SK-N-SH treated with all-trans-retinoic acid at 6 μM for 48 hours (cell line): Measurements from ENCODE around the gene ARHGEF16.

Source experiments
- ATAC-seq: fragments of 200-7000 bp; cut with Tn5 transposase; 3 replicates; pipeline ENCODE4 v1.9.1; 2020; ENCODE audit warnings: mild to moderate bottlenecking, moderate library complexity
- ARNTL ChIP-seq: fragments of 450-650 bp; formaldehyde crosslinking; IDR thresholded peaks from 2 replicates; pipeline ENCODE4 v1.5.0; 2020; ENCODE audit warnings: low read depth, mild to moderate bottlenecking, moderate library complexity, borderline replicate concordance
- BACH2 ChIP-seq: fragments of 250-450 bp; sonication (Bioruptor Pico); IDR thresholded peaks from 2 replicates; pipeline ENCODE4 v1.9.0; 2021; ENCODE audit warnings: mild to moderate bottlenecking, borderline replicate concordance
- CREB5 ChIP-seq: fragments of 250-450 bp; sonication (Bioruptor Pico); IDR thresholded peaks from 2 replicates; pipeline ENCODE4 v1.5.1; 2020; ENCODE audit warnings: low read depth, mild to moderate bottlenecking, moderate library complexity
- CSDC2 ChIP-seq: fragments of 250-450 bp; sonication (Bioruptor Pico); IDR thresholded peaks from 2 replicates; pipeline ENCODE4 v1.5.0; 2020; ENCODE audit warnings: mild to moderate bottlenecking, moderate library complexity
- ESRRG ChIP-seq: fragments of 250-450 bp; sonication (Bioruptor Pico); IDR thresholded peaks from 2 replicates; pipeline ENCODE4 v1.6.1; 2021; ENCODE audit warnings: mild to moderate bottlenecking
- GLIS3 ChIP-seq: fragments of 250-450 bp; sonication (Bioruptor Pico); IDR thresholded peaks from 2 replicates; pipeline ENCODE4 v1.5.0; 2020; ENCODE audit warnings: mild to moderate bottlenecking, moderate library complexity
- ISL1 ChIP-seq: fragments of 250-450 bp; sonication (Bioruptor Pico); IDR thresholded peaks from 2 replicates; pipeline ENCODE4 v2.1.2; 2022; ENCODE audit warnings: mild to moderate bottlenecking, moderate library complexity
- OSR1 ChIP-seq: fragments of 250-450 bp; sonication (Bioruptor Pico); IDR thresholded peaks from 2 replicates; pipeline ENCODE4 v1.8.0; 2022; ENCODE audit warnings: moderate library complexity, mild to moderate bottlenecking, inconsistent platforms
- PPARA ChIP-seq: fragments of 250-450 bp; sonication (Bioruptor Pico); IDR thresholded peaks from 2 replicates; pipeline ENCODE4 v1.5.0; 2020; ENCODE audit warnings: mild to moderate bottlenecking, borderline replicate concordance
- RARB ChIP-seq: fragments of 250-450 bp; sonication (Bioruptor Pico); IDR thresholded peaks from 2 replicates; pipeline ENCODE4 v1.8.0; 2021; ENCODE audit warnings: mild to moderate bottlenecking, moderate library complexity
- TOX ChIP-seq: fragments of 250-450 bp; sonication (Bioruptor Pico); IDR thresholded peaks from 2 replicates; pipeline ENCODE4 v1.8.0; 2021; ENCODE audit warnings: mild to moderate bottlenecking, moderate library complexity, borderline replicate concordance
- ZC3H10 ChIP-seq: fragments of 250-450 bp; sonication (Bioruptor Pico); IDR thresholded peaks from 2 replicates; pipeline ENCODE4 v1.5.1; 2021; ENCODE audit warnings: mild to moderate bottlenecking, moderate library complexity
- ZFP3 ChIP-seq: fragments of 250-450 bp; sonication (Bioruptor Pico); IDR thresholded peaks from 2 replicates; pipeline ENCODE4 v1.5.0; 2020; ENCODE audit warnings: mild to moderate bottlenecking, moderate library complexity
- ZFP30 ChIP-seq: fragments of 450-650 bp; formaldehyde crosslinking; IDR thresholded peaks from 2 replicates; pipeline ENCODE4 v1.5.0; 2022; ENCODE audit warnings: mild to moderate bottlenecking, moderate library complexity
- ZNF565 ChIP-seq: fragments of 450-650 bp; formaldehyde crosslinking; conservative IDR thresholded peaks from 2 replicates; pipeline ENCODE4 v1.5.0; 2020; ENCODE audit warnings: low read depth, mild to moderate bottlenecking, moderate library complexity
- TF ChIP-seq, protein P1 (sequence below): fragments of 250-450 bp; sonication (Bioruptor Pico); IDR thresholded peaks from 2 replicates; pipeline ENCODE4 v1.5.1; 2021; ENCODE audit warnings: mild to moderate bottlenecking, moderate library complexity
- TF ChIP-seq, protein P2 (sequence below): fragments of 250-450 bp; sonication (Bioruptor Pico); IDR thresholded peaks from 2 replicates; pipeline ENCODE4 v1.8.0; 2021; ENCODE audit warnings: low read depth, mild to moderate bottlenecking, moderate library complexity, borderline replicate concordance
- TF ChIP-seq, protein P3 (sequence below): fragments of 250-450 bp; sonication (Bioruptor Pico); IDR thresholded peaks from 2 replicates; pipeline ENCODE4 v1.8.0; 2020; ENCODE audit warnings: mild to moderate bottlenecking, moderate library complexity, borderline replicate concordance

The ARHGEF16 gene

GRCh38 chr1:3475839-3476573, 21.5 kb downstream of the ARHGEF16 start:
- no peak for ATAC-seq
- TF ChIP-seq, protein P1, sequence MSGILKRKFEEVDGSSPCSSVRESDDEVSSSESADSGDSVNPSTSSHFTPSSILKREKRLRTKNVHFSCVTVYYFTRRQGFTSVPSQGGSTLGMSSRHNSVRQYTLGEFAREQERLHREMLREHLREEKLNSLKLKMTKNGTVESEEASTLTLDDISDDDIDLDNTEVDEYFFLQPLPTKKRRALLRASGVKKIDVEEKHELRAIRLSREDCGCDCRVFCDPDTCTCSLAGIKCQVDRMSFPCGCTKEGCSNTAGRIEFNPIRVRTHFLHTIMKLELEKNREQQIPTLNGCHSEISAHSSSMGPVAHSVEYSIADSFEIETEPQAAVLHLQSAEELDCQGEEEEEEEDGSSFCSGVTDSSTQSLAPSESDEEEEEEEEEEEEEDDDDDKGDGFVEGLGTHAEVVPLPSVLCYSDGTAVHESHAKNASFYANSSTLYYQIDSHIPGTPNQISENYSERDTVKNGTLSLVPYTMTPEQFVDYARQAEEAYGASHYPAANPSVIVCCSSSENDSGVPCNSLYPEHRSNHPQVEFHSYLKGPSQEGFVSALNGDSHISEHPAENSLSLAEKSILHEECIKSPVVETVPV: no peak

DNA sequence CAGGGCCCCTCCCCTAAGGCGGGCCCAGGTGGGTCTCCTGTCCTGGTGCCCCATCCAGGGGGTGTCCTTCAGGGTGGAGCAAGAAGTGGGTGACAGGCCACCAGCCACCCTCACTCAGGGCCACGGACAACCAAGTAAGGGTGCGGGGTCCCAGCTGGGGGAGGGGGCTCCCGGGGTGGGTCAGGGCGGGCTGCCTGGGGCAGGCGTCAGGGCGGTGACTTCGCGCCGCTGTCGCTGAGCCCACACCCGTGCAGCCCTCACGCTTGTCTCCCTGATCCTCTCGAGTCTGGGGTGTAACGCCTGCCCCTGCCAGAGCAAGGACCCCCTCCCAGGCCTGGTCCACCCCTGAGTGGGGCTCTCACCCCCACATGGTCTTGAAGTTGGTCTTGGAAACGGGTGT, 22.2 kb downstream of the ARHGEF16 start:
- no peak for TF ChIP-seq ZNF565 (CRISPR knock-in tag)
- no peak for TF ChIP-seq PPARA
- TF ChIP-seq RARB: no peak
- TF ChIP-seq ZFP3: no peak
- TF ChIP-seq ARNTL (CRISPR knock-in tag): no peak
- no peak for TF ChIP-seq BACH2 (CRISPR knock-in tag)
- no peak for TF ChIP-seq ISL1
- no peak for TF ChIP-seq CSDC2 (CRISPR knock-in tag)
- TF ChIP-seq, protein P2, sequence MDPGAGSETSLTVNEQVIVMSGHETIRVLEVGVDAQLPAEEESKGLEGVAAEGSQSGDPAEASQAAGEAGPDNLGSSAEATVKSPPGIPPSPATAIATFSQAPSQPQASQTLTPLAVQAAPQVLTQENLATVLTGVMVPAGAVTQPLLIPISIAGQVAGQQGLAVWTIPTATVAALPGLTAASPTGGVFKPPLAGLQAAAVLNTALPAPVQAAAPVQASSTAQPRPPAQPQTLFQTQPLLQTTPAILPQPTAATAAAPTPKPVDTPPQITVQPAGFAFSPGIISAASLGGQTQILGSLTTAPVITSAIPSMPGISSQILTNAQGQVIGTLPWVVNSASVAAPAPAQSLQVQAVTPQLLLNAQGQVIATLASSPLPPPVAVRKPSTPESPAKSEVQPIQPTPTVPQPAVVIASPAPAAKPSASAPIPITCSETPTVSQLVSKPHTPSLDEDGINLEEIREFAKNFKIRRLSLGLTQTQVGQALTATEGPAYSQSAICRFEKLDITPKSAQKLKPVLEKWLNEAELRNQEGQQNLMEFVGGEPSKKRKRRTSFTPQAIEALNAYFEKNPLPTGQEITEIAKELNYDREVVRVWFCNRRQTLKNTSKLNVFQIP: no peak
- no peak for TF ChIP-seq GLIS3
- TF ChIP-seq, protein P3, sequence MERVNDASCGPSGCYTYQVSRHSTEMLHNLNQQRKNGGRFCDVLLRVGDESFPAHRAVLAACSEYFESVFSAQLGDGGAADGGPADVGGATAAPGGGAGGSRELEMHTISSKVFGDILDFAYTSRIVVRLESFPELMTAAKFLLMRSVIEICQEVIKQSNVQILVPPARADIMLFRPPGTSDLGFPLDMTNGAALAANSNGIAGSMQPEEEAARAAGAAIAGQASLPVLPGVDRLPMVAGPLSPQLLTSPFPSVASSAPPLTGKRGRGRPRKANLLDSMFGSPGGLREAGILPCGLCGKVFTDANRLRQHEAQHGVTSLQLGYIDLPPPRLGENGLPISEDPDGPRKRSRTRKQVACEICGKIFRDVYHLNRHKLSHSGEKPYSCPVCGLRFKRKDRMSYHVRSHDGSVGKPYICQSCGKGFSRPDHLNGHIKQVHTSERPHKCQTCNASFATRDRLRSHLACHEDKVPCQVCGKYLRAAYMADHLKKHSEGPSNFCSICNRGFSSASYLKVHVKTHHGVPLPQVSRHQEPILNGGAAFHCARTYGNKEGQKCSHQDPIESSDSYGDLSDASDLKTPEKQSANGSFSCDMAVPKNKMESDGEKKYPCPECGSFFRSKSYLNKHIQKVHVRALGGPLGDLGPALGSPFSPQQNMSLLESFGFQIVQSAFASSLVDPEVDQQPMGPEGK: no peak
- TF ChIP-seq ESRRG (CRISPR knock-in tag): no peak
- no peak for TF ChIP-seq CREB5 (CRISPR knock-in tag)
- TF ChIP-seq, all 23 proteins: peak for 0
- ATAC-seq: no peak

DNA sequence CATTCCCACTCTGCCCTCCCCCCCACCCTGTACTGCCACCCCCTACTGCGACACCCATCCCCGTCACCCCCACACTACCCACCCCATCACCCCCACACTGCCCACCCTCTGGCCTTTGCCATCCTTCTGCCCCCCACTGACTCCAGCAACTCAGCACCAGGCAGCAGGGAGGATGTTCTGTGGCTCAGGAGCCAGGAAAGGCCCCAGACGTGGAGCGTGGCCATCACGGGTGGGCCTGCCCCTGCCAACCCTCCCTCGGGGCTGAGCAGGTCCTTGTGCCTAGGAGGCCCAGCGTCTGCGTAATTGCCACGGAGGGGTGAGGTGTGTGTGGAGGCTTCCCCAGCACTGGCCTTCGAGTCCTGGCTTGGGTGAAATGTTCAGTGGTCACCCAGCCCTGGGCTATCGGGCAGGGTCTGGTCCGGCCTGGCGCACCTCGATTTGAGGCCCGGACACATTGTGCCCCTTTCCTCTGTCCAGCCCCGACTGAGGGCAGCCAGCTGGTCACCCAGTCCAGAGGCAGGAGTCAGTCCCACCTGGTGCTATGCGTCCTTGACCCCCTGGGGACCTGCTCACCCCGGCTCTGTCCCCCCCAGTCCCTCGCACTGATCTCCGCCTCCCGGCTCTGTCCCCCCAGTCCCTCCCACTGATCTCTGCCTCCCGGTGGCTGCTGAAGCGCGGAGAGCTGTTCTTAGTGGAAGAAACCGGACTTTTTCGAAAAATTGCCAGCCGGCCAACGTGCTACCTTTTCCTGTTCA, 23.0 kb downstream of the ARHGEF16 start:
- no peak for ATAC-seq
- TF ChIP-seq, protein P3: no peak
- TF ChIP-seq ARNTL (CRISPR knock-in tag) (no peak), CSDC2 (CRISPR knock-in tag) (no peak), GLIS3 (no peak), ZC3H10 (CRISPR knock-in tag) (no peak), ZNF565 (CRISPR knock-in tag) (no peak), BACH2 (CRISPR knock-in tag) (no peak)
- TF ChIP-seq, protein P1: no peak

GRCh38 chr1:3478187-3478586, 23.7 kb downstream of the ARHGEF16 start:
- TF ChIP-seq RARB: no peak
- TF ChIP-seq ZC3H10 (CRISPR knock-in tag): no peak
- TF ChIP-seq, protein P2: no peak
- TF ChIP-seq ZFP30 (CRISPR knock-in tag): no peak
- TF ChIP-seq TOX (CRISPR knock-in tag): no peak
- TF ChIP-seq ZFP3: no peak
- no peak for TF ChIP-seq BACH2 (CRISPR knock-in tag)
- TF ChIP-seq PPARA: no peak
- TF ChIP-seq GLIS3: no peak
- TF ChIP-seq OSR1 (CRISPR knock-in tag): no peak
- no peak for TF ChIP-seq CREB5 (CRISPR knock-in tag)
- TF ChIP-seq, all 23 proteins: peak for 0
- no peak for ATAC-seq
